Epithelial cell of proximal tubule (primary cell): ENCODE measurements around the gene DDX4. TPM values are rescaled to one million over a fixed set of nuclear protein-coding genes. Genes with fewer than 3 reads are reported as not detected.
"Not testable (repeated sequence)": the region's sequence is repeated elsewhere in the genome, so short reads cannot be mapped to it uniquely, and the experiment has no call there.

Experiments used
- DNase-seq: peaks from one replicate; pipeline ENCODE4 v3.0.0-alpha.2; 2011; ENCODE audit warnings: low read depth
- H3K4me3 ChIP-seq: 2 replicates; pipeline ENCODE4 v1.5.1; 2011; ENCODE audit warnings: low read depth, mild to moderate bottlenecking, low read length
- total RNA-seq: library from RNA; depleted of rRNA; stranded (reverse); fragments of >200 nt; gene quantifications from 2 replicates; pipeline ENCODE4 v1.2.3, GENCODE V29; 2015
- TF ChIP-seq, protein P1 (sequence below): conservative IDR thresholded peaks from 2 replicates; pipeline ENCODE4 v1.5.1; 2012; ENCODE audit warnings: low read depth, mild to moderate bottlenecking, low read length

DDX4 gene
- total RNA-seq, 1 donor from 2014 or later: not detected

DNA sequence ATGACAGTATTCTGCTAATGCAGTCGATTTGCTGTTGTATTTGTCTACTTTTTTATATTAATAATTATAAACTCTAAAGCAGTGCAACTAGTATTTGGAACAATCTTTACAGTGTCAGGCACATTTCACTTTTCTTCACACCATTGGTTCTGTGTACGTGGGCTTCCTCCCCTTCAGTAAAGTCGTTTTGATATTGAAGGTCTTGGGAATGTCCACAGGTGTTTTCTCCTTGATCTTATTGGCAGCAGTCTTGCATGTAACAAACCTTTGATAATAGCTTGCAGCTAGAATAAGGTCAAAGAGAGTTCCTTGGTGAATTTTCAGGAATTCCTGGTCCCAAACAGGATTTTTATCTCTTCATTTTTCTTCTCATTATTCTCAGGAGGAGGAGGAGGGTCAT is 12.2 kb downstream of the DDX4 start:
- no peak for DNase-seq
- H3K4me3 ChIP-seq: no peak overlapping the region
- TF ChIP-seq, protein P1, sequence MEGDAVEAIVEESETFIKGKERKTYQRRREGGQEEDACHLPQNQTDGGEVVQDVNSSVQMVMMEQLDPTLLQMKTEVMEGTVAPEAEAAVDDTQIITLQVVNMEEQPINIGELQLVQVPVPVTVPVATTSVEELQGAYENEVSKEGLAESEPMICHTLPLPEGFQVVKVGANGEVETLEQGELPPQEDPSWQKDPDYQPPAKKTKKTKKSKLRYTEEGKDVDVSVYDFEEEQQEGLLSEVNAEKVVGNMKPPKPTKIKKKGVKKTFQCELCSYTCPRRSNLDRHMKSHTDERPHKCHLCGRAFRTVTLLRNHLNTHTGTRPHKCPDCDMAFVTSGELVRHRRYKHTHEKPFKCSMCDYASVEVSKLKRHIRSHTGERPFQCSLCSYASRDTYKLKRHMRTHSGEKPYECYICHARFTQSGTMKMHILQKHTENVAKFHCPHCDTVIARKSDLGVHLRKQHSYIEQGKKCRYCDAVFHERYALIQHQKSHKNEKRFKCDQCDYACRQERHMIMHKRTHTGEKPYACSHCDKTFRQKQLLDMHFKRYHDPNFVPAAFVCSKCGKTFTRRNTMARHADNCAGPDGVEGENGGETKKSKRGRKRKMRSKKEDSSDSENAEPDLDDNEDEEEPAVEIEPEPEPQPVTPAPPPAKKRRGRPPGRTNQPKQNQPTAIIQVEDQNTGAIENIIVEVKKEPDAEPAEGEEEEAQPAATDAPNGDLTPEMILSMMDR: no peak

DNA sequence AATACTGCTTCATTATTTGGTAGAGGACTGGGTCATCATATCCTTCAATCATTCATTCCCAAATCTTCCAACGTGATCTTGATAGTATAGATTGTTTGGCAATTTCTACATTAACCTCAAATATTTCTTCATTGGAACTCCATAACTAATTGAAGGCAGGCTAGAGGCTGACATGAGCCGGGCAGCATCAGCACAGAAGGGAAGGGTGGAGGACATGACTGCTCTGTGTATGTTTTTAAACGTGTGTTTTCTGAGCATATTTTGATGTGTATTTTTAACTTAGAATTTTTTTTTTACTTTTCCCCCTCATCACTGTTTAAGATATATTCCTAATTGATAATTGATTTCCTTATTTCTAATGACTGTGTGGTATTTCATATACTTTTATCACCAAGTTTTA is 12.6 kb downstream of the DDX4 start:
- no peak for DNase-seq
- TF ChIP-seq, protein P1: no peak
- no peak overlapping the region for H3K4me3 ChIP-seq

DNA sequence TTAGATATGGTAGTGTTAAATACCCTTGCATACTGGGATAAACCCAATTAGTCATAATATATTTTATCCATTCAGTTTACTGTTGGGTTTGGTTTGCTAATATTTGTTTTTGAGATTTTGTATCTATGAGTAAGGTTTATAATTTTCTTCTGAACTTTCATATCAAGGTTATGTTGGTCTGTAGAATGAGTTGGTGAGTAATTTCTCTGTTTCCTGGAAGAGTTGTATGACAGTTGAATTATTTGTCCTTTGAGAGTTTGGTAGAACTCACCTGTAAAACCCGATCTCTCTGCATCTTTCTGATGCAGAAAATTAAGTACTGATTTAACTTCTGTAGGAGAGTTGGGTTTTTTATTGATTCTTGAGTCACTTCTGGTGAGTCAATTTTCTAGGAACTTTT is 20.4 kb downstream of the DDX4 start:
- TF ChIP-seq, protein P1: no peak
- H3K4me3 ChIP-seq: no peak overlapping the region
- DNase-seq: no peak

DNA sequence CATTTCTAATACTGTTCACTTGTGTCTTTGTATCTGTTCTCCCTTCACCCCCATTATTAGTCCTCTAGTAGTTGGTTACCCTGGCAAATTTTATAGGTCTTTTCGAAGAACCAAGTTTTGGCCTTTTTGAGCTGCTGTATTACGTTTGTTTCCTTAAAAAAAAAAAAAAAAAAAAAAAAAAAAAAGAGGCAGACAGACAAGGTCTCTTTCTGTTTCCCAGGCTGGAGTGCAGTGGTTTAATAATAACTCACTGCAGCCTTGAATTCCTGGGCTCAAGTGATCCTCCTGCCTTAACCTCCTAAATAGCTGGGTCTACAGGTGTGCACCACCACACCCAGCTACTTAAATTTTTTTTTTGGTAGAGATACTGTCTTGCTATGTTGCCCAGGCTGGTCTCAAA is 20.9 kb downstream of the DDX4 start:
- no peak for DNase-seq
- H3K4me3 ChIP-seq: no peak overlapping the region
- TF ChIP-seq, protein P1: no peak

DNA sequence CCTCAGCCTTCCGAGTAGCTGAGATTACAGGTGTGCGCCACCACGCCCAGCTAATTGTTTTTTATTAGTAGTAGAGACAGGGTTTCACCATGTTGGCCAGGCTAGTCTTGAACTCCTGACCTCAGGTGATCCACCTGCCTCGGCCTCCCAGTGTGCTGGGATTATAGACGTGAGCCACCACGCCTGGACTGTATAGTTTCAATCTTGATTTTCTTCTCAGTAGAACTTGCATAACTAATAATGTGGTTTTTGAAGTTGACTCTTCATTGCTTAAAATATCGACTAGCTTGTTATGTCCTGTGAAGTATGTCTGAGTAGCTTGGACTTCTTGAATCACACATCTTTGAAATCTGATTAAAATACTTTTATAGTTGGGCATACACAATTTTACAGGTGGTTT is 23.9 kb downstream of the DDX4 start:
- not testable (repeated sequence) for H3K4me3 ChIP-seq, DNase-seq

DNA sequence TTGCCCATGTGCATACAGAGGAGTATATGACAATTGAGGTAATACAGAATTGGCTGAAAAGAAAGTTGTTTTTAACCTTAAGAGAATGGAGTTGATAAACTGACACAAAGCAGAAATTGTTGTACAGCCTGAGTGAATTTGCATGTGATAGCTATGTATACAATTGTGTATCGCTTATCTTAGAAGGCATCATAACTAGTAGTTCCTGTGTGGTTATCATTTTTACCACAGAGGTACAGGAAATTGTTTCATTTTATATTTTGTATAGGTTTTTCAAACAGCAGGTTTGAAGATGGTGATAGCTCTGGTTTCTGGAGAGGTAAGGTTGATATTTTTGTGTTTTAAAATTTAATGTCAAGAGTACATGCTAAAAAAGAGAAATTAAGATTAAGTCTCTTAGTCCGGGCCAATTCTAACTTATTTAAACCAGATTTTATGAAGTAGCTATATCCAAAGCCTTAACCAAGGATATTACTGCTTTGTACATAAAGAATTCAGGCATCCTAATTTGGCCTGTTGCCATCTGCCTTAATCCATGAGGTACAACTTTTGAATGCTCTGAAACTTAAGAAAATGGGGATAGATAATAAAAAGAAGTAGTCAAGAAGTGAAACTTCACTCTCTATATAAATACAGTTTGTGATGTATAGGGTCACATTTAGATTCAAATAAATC is 26.0 kb downstream of the DDX4 start:
- DNase-seq: no peak
- H3K4me3 ChIP-seq: no peak overlapping the region
- TF ChIP-seq, protein P1: no peak

DNA sequence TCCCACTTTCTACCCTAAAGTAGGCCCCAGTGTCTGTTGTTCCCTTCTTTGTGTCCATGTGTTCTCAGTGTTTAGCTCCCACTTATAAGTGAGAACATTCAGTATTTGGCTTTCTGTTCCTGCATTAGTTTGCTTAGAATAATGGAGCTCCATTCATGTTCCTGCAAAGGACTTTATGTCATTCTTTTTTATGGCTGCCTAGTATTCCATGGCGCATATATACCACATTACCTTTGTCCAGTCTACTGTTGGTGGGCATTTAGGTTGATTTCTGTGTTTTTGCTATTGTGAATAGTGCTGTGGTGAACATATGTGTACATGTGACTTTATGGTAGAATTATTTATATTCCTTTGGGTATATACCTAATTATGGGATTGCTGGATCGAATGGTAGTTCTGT is 30.4 kb downstream of the DDX4 start:
- no peak overlapping the region for H3K4me3 ChIP-seq
- DNase-seq: no peak
- TF ChIP-seq, protein P1: no peak

DNA sequence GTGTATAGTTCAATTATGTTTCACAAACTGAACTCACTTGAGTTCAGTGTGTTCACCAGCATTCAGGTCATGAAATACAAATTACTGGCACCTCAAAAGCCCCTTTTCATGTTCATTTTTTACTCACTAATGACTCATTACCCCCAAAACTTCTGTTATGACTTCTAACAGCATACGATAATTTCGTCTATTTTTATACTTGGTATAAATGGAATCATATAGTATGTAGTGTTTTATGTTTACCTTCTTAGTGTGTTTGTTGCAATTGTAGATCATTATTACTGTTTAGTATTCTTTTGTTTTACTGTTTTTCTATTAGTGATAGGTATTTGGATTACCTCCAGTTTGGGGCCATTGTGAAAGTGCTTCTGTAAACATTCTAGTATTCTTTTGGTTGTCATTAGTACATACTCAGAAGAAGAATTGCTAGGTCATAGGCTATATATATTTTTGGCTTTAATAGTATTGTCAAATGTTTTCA is 33.4 kb downstream of the DDX4 start:
- TF ChIP-seq, protein P1: no peak
- DNase-seq: no peak
- no peak overlapping the region for H3K4me3 ChIP-seq
